OCI-LY3 (cell line): ENCODE data around the gene ZNF597.

Experiments
- H2AFZ ChIP-seq: fragments of 200-600, 300-600 bp; shearing (Covaris generic); 2 replicates; pipeline ENCODE4 v1.6.0; 2014; ENCODE audit warnings: antibody characterized with exemption, low read depth, low read length
- H3K27ac ChIP-seq: fragments of 200-600, 300-600 bp; sonication (generic); 2 replicates; pipeline ENCODE4 v1.5.1; 2014; ENCODE audit warnings: mild to moderate bottlenecking, low read length, moderate library complexity, mixed read lengths
- H3K27me3 ChIP-seq: fragments of 200-600, 300-600 bp; sonication (generic); 2 replicates; pipeline ENCODE4 v1.6.1; 2014; ENCODE audit warnings: low read depth, low read length, mixed read lengths
- H3K36me3 ChIP-seq: fragments of 200-600, 300-600 bp; sonication (generic); replicated peaks from 2 replicates; pipeline ENCODE3; 2014; ENCODE audit warnings: low read depth, low read length, mixed read lengths
- H3K4me1 ChIP-seq: fragments of 300-600, 200-600 bp; sonication (generic); 2 replicates; pipeline ENCODE4 v1.6.1; 2014; ENCODE audit warnings: low read length, mixed read lengths
- H3K4me2 ChIP-seq: fragments of 200-600, 300-600 bp; sonication (generic); 2 replicates; pipeline ENCODE4 v1.6.1; 2014; ENCODE audit warnings: low read length, mixed read lengths
- H3K4me3 ChIP-seq: fragments of 300-600, 200-600 bp; sonication (generic); 2 replicates; pipeline ENCODE4 v1.5.1; 2014; ENCODE audit warnings: antibody characterized with exemption, mild to moderate bottlenecking, low read length, moderate library complexity
- H3K79me2 ChIP-seq: fragments of 300-600, 200-600 bp; shearing (Covaris generic); 2 replicates; pipeline ENCODE4 v1.6.1; 2014; ENCODE audit warnings: mild to moderate bottlenecking, low read length, mixed read lengths
- H3K9ac ChIP-seq: fragments of 300-600, 200-600 bp; shearing (Covaris generic); 2 replicates; pipeline ENCODE4 v1.6.0; 2014; ENCODE audit warnings: mild to moderate bottlenecking, low read length, moderate library complexity
- H3K9me3 ChIP-seq: fragments of 200-600, 300-600 bp; shearing (Covaris generic); 2 replicates; pipeline ENCODE4 v1.6.1; 2014; ENCODE audit warnings: low read length, mixed read lengths; ENCODE audit not compliant: insufficient read depth
- H4K20me1 ChIP-seq: fragments of 200-600, 300-600 bp; sonication (generic); 2 replicates; pipeline ENCODE4 v1.6.1; 2016; ENCODE audit warnings: low read length, mixed read lengths; ENCODE audit not compliant: insufficient read depth
- CTCF ChIP-seq: fragments of 200-600, 300-600 bp; sonication (generic); IDR thresholded peaks from 2 replicates; pipeline ENCODE4 v1.5.1; 2014; ENCODE audit warnings: antibody characterized with exemption, low read length, low read depth
- EZH2phosphoT487 ChIP-seq: fragments of 200-600 bp; shearing (Covaris generic); IDR thresholded peaks from 2 replicates; pipeline ENCODE4 v1.6.1; 2018; ENCODE audit warnings: antibody characterized with exemption, mixed run types, low read depth

ZNF597 gene

GRCh38 chr16:3488801-3489200 lies 45.5 kb upstream of the ZNF597 start:
- Histone ChIP-seq H2AFZ (no peak overlapping the region), H3K79me2 (no peaks in the 10 kb centered on the region), H3K9ac (no peak overlapping the region), H3K27me3 (no peaks in the 10 kb centered on the region), H3K27ac (no peak overlapping the region), H3K4me2 (no peak overlapping the region), H3K36me3 (peaks cover 8% of the 10 kb centered on the region), H3K9me3 (no peaks in the 10 kb centered on the region), H3K4me1 (no peaks in the 10 kb centered on the region), H4K20me1 (no peaks in the 10 kb centered on the region), H3K4me3 (no peak overlapping the region)
- TF ChIP-seq EZH2phosphoT487 (no peak), CTCF (no peak)

GRCh38 chr16:3487521-3488410 lies 44.5 kb upstream of the ZNF597 start:
- peaks cover 12% of the 10 kb centered on the region for H3K36me3 ChIP-seq
- TF ChIP-seq EZH2phosphoT487 (no peak), CTCF (no peak)

GRCh38 chr16:3486506-3487215 lies 43.4 kb upstream of the ZNF597 start:
- Histone ChIP-seq H3K79me2 (no peaks in the 10 kb centered on the region), H3K4me2 (no peak overlapping the region), H4K20me1 (no peaks in the 10 kb centered on the region), H3K4me1 (no peaks in the 10 kb centered on the region), H3K4me3 (no peak overlapping the region), H3K27me3 (no peaks in the 10 kb centered on the region), H3K9me3 (no peaks in the 10 kb centered on the region), H3K36me3 (peaks cover 15% of the 10 kb centered on the region), H2AFZ (no peak overlapping the region), H3K27ac (no peak overlapping the region), H3K9ac (no peak overlapping the region)
- TF ChIP-seq EZH2phosphoT487 (no peak), CTCF (no peak)

More at GRCh38 chr16:3487521-3488410, 44.5 kb upstream of the ZNF597 start:
- Histone ChIP-seq H3K4me1 (no peaks in the 10 kb centered on the region), H3K9ac (no peak overlapping the region), H2AFZ (no peak overlapping the region), H3K4me3 (no peak overlapping the region), H4K20me1 (no peaks in the 10 kb centered on the region), H3K4me2 (no peak overlapping the region), H3K79me2 (no peaks in the 10 kb centered on the region), H3K9me3 (no peaks in the 10 kb centered on the region), H3K27ac (no peak overlapping the region), H3K27me3 (no peaks in the 10 kb centered on the region)

GRCh38 chr16:3485821-3486505 lies 42.7 kb upstream of the ZNF597 start:
- H3K4me2 ChIP-seq: no peak overlapping the region
- no peaks in the 10 kb centered on the region for H4K20me1 ChIP-seq
- H3K4me1 ChIP-seq: no peaks in the 10 kb centered on the region
- H3K4me3 ChIP-seq: no peak overlapping the region
- no peaks in the 10 kb centered on the region for H3K27me3 ChIP-seq
- H3K36me3 ChIP-seq: peaks cover 19% of the 10 kb centered on the region
- H3K27ac ChIP-seq: no peak overlapping the region
- TF ChIP-seq EZH2phosphoT487 (no peak), CTCF (no peak)
- H3K9me3 ChIP-seq: no peaks in the 10 kb centered on the region
- H2AFZ ChIP-seq: no peak overlapping the region
- no peak overlapping the region for H3K9ac ChIP-seq
- no peaks in the 10 kb centered on the region for H3K79me2 ChIP-seq
